Left renal cortex interstitium (tissue), 4 donors: ENCODE results near the gene APPBP2. TPM values are rescaled to one million over a fixed set of nuclear protein-coding genes. Genes with fewer than 3 reads are reported as not detected.
"Not testable (repeated sequence)": the region's sequence is repeated elsewhere in the genome, so short reads cannot be mapped to it uniquely, and the experiment has no call there.

Experiments used
- DNase-seq, 4 donors: peaks; one replicate each; pipeline ENCODE4 v3.0.0-alpha.2; 2013; ENCODE audit warnings: low read depth in 4 of 4, low spot score in 2 of 4, missing footprints in 1 of 4
- polyA plus RNA-seq, 4 donors: library from polyadenylated mRNA; unstranded; fragments of 120-200 nt; gene quantifications; one replicate each; pipeline ENCODE4 v1.2.1, GENCODE V29; 2013; ENCODE audit not compliant: insufficient read length in 4 of 4

Gene APPBP2
- polyA plus RNA-seq, 4 donors = 49.2 to 59.5 (median 54.1) TPM

DNA sequence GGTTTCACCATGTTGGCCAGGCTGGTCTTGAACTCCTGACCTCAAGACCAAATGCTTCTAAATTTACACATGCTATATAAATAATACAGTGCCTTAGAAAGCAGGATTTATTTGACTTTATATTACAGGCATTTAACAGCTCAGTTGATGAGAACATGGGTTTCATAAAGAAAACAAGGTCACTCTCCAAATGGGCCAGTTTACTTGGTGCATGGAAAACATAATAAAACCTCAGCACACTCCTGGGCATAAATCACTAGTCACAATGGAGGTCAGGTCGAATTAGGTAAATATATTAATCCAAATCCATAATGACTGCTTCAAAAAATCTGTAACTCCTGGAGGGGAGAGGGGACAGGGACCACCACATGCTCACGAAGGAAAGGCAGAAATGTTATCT is 24.5 kb downstream of the APPBP2 start:
- DNase-seq = peak in 1 of 4 donors; percentile 6

- DNase-seq = no peak
Measured at GRCh38 chr17:60496041-60496440, 30.0 kb downstream of the APPBP2 start.

DNA sequence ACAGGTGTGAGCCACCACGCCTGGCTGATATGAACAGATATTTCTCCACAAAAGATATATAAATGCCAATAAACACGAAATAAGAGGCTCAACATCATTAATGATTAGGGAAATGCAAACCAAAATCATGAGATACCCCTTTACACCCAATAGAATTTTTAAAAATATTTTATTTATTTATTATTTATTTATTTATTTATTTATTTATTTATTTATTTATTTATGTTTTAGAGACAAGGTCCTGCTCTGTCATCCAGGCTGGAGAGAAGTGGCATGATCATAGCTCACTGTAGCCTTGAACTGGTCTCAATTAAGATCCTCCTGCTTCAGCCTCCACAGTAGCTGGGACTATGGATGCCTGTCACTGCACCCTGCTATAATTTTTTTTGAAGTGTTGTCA is 30.8 kb downstream of the APPBP2 start:
- DNase-seq = no peak

DNA sequence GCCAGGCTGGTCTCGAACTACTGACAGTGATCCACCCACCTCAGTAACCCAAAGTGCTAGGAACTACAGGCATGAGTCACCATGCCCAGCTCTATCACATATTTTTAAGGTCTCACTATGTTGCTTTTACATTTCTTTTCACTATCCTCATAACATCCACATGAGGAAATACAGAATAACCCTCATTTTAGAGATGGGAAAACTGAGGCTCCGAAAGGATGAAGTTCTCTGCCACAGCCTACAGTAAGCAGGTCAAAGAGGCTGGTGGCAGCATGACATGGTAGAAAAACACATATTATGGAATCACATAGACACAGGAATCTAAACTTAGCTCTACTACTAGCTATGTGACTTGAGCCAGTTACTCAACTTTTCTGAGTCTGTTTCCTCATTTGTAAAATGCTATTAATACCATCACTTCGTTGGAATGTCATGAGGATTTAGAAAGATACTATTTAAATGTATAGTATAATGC is 32.2 kb downstream of the APPBP2 start:
- DNase-seq = no peak

GRCh38 chr17:60491771-60492170 is 34.3 kb downstream of the APPBP2 start:
- no peak for DNase-seq

- DNase-seq = not testable (repeated sequence)
Measured at GRCh38 chr17:60490594-60490993, 35.4 kb downstream of the APPBP2 start.

DNA sequence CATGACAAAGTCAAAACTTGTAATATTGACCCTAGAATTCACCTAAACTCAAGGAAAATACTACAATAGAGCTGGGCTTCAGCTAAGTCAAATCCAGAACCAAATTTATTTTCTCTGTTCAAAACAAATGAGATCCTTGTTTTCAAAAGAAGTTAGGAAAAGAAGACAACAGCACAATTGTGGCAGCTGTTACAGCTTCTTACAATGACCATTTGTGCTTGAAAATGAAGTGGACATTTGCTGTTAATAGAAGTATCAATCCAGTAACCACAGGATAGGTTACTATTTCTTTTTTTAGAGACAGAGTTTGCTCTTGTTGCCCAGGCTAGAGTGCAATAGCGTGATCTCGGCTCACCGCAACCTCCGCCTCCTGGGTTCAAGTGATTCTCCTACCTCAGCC is 44.4 kb downstream of the APPBP2 start:
- DNase-seq = no peak

DNA sequence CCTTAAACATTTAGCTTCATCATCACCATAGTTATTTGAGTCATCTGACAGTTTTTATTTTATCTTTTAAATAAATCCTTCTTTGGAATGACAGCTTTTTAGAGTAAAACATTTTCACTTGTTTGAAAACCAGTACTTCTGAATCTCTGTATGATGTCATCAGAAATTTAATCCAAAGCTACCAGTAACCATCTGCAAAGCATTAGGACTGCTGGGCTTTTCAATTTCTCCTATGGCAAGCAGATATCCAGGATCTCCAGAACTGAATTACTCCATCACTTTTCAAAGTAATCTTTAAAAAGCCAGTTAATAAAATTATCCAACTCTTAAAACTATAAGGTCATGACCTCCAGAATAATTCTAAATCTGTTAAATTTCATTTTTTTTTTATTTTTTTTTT is 52.3 kb downstream of the APPBP2 start:
- DNase-seq = no peak

GRCh38 chr17:60472449-60472848 is 53.6 kb downstream of the APPBP2 start:
- DNase-seq = no peak

- DNase-seq = no peak
Measured at GRCh38 chr17:60471451-60471850, 54.6 kb downstream of the APPBP2 start.

DNA sequence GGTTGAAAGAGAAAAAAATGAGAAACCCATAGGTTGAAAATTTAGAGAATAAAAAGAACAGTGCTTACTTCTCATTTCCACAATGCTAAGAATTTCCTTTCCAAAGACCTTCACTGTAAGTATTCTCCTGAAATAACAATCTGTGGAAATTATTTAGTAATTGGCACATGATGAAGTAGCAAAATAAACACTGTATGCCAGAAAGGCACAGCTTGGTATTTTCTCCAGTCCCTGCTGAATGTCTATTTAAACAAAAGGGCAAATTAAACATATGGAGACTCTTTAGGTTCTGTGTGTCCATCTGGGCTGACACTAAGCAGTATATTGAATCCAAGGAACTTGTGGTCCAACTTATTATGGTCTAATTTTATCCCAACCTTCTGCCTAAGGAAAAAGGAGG is 57.7 kb downstream of the APPBP2 start:
- DNase-seq = no peak

GRCh38 chr17:60464343-60464742 is 61.7 kb downstream of the APPBP2 start:
- no peak for DNase-seq

DNA sequence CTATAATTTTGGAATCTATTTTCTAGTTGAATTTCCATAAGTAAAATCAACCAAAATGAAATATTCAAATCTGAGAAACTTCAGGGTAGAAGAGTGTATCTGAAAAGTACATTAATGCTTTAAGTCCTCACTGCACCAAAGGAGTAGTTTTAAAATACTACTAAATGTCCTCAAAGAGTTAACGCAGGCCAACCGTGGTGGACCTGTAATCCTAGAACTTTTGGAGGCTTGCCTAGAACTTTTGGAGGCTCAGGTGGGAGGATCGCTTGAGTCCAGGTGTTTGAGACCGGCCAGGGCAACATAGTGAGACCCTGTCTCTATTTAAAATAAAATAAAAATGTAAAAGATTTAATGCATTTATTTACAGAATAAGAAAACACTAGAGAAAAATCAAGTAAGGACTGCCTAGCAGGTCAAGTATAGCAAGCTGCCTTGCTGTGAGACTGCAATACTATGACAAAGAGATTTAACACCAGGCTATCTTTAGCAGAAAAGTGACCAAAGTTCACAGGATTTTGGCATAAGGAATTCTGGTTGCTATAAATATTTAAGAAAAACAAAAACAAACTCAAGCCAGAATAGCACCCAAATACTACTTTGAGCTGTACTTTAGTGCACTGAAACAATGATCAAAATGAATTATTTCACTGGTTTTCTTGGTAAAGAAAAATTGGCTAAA is 62.7 kb downstream of the APPBP2 start:
- DNase-seq = peak in 1 of 4 donors; percentile 32

- DNase-seq = no peak
Measured at GRCh38 chr17:60461584-60461983, 64.5 kb downstream of the APPBP2 start.

DNA sequence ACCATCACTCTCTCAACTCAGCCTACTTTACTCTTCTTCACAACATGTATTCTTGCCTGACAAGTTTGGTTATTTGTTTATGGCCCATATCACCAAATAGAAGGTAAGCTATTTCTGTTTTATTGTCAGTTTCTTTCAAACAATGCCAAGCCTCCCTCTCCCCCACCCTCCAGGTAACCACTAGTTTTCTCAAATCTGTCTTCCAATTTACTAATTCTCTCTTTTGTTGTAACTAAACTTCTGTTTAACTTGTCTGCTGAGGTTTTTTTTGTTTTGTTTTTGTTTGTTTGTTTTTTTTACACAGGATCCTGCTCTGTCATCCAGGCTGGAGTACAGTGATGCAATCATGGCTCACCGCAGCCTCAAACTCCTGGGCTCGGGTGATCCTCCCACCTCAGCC is 68.9 kb downstream of the APPBP2 start:
- DNase-seq = no peak

- DNase-seq = no peak
Measured at GRCh38 chr17:60455378-60455777, 70.7 kb downstream of the APPBP2 start.

DNA sequence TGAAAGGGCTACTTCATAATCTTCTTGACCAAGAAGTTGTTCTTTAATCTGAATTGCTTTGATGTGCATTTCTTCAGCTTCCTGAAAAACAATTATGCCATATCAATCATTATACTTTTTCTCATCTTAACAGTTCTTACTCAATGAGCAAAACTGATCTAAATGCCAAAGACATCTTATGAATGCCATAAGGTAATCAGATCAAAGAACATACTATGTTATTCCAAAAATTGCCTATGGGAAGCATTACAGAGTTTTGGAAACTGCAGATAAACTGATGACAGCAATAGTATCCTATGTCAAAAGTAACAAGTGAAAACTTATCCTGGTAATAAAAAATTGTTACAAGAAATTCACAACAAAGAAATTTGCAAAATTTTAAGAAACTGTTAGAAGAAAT is 74.1 kb downstream of the APPBP2 start:
- DNase-seq = no peak

GRCh38 chr17:60451071-60451470 is 75.0 kb downstream of the APPBP2 start:
- DNase-seq = no peak

DNA sequence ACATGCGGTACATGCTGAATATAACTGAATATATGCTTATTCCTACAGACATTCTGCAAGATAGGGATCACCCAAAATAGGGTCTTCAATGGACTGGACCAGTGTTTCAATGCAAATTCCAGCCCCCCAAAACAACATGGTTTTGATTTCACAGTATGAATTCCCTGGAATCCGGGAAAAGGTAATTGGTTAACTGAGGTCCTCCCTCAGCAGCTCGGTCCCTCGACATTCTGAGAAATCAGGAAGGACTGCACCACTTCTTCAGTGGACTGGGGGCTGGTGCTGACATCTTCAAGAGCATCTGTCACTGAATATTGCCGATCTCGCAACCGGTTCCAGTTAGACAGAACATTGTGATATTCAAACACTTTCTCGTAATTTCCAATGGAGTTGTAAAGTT is 78.7 kb downstream of the APPBP2 start:
- DNase-seq = no peak

DNA sequence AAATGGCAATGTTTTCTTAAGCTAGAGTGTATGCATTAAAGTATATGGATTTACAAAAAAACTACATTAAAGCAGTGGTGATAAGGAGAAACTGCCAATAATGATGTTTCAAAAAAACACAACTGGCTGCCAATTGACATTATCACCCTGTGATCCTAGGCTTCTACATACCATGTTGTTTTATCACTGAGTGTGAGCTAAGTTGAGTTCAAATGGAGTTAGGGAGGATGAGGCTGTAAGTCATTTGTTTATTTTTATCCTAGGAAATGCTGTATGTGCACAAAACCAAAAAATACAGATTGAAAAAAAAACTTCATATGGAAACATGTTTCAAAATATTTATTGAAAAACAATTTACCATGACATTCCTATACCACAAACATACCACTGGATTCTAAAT is 80.9 kb downstream of the APPBP2 start:
- no peak for DNase-seq

GRCh38 chr17:60443713-60444112 is 82.3 kb downstream of the APPBP2 start:
- no peak for DNase-seq

- no peak for DNase-seq
Measured at GRCh38 chr17:60442271-60443173, 83.5 kb downstream of the APPBP2 start.
